Large intestine (tissue), 3 donors: Measurements from ENCODE around the gene ZNF512B. TPM values are rescaled to one million over a fixed set of nuclear protein-coding genes. Genes with fewer than 3 reads are reported as not detected.
A peak's percentile ranks its signal among the peaks of the same experiment; 100 is the strongest.

Source experiments
- DNase-seq, 2 donors: peaks; one replicate each; pipeline versions ENCODE4 v3.0.0 to v3.0.0-alpha.2; 2013
- H3K27ac ChIP-seq: one replicate; pipeline ENCODE4 v1.5.1; 2013; ENCODE audit warnings: low read length
- H3K27me3 ChIP-seq: 2 replicates; pipeline ENCODE4 v1.6.1; 2013; ENCODE audit warnings: low read length; ENCODE audit not compliant: control insufficient read depth, insufficient read depth
- H3K36me3 ChIP-seq: 2 replicates; pipeline ENCODE4 v1.6.1; 2013; ENCODE audit warnings: low read length; ENCODE audit not compliant: control insufficient read depth, insufficient read depth
- H3K4me1 ChIP-seq: one replicate; pipeline ENCODE4 v1.6.1; 2013; ENCODE audit warnings: low read length; ENCODE audit not compliant: control insufficient read depth, insufficient read depth
- H3K4me3 ChIP-seq: one replicate; pipeline ENCODE4 v1.5.1; 2013; ENCODE audit warnings: low read length
- H3K9me3 ChIP-seq: one replicate; pipeline ENCODE4 v1.6.1; 2013; ENCODE audit warnings: mild to moderate bottlenecking, low read depth, low read length, moderate library complexity; ENCODE audit not compliant: control insufficient read depth
- WGBS: methylation state at CpG from one replicate; pipeline ENCODE4 v1.1.5; 2013; ENCODE audit warnings: low lambda C conversion rate; ENCODE audit not compliant: insufficient coverage; 5-methylcytosine and 5-hydroxymethylcytosine counted together
- polyA plus RNA-seq: library from polyadenylated mRNA; unstranded; fragments of 120-200 nt; gene quantifications from one replicate; pipeline ENCODE4 v1.2.1, GENCODE V29; 2013

Gene ZNF512B
- polyA plus RNA-seq, 1 donor: 8.1 TPM

DNA sequence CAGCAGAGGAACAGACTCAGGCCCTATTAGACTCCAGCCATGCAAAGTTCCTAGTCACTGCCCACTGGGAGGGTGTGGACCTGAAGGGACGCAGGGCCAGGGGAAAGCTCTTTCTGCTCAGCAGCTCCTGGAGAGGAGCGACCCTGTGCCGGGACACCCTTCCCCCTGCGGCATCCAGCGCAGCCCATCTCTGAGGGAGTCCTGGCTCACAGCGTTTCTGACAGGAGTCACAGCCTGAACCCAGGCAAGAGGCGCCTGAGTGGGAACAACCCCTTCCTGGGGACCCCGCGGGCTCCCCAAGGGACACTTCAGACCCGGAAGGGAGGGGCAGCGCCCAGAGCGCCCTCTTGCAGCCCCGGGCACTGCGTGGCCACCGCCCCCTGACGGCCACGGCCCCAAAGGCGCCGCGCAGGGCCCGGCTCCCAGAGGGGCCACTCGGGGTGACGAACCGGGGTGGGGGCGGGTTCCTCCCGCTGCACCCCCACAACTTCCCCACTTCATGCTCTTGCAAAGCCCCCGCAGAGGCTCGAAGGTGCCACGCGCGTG is 14.4 kb downstream of the ZNF512B start:
- Histone ChIP-seq H3K27me3 (no peaks in the 10 kb centered on the region), H3K4me1 (peaks cover 26% of the 10 kb centered on the region), H3K27ac (peak overlapping the region; percentile 82), H3K9me3 (no peaks in the 10 kb centered on the region), H3K36me3 (peaks cover 15% of the 10 kb centered on the region), H3K4me3 (peak overlapping the region; percentile 85)
- no CpG with 5 or more reads among the region's 31 CpGs for WGBS
- no peak for DNase-seq

DNA sequence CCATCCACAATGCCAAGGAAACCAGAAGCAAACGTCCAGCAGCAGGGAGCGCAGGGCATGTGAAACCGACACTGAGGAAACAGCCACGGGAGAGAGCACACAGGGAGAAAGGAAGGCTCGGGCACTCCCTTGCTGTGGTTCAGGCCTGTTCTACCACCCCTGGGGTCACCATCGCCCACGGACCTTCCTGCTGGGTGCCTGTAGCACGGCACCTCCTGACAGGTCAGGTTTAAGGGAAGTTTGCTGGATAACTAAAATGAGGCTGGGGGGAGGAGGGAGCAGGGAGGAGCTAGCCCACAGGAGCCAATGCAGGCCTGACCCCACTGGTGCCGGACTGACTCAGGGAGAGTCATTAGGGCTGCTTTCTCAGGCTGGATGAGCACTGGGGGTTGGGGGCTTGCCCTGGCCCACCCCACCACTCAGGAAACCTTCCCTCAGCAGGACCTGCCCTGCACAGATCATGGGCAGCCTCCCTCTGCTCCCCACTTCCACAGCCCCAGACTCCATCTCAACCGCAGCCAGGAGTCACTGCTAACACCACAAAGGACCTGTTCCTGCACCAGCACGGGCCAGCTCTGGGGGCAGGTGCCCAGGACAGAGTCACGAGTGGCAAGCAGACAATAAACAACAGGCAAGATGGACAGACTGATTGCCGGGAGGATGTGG is 15.8 kb downstream of the ZNF512B start:
- peaks cover 39% of the 10 kb centered on the region for H3K4me1 ChIP-seq
- no peak for DNase-seq
- no peaks in the 10 kb centered on the region for H3K27me3 ChIP-seq
- H3K4me3 ChIP-seq: no peak overlapping the region
- no peaks in the 10 kb centered on the region for H3K9me3 ChIP-seq
- no peak overlapping the region for H3K27ac ChIP-seq
- peaks cover 12% of the 10 kb centered on the region for H3K36me3 ChIP-seq
- no CpG with 5 or more reads among the region's 13 CpGs for WGBS

DNA sequence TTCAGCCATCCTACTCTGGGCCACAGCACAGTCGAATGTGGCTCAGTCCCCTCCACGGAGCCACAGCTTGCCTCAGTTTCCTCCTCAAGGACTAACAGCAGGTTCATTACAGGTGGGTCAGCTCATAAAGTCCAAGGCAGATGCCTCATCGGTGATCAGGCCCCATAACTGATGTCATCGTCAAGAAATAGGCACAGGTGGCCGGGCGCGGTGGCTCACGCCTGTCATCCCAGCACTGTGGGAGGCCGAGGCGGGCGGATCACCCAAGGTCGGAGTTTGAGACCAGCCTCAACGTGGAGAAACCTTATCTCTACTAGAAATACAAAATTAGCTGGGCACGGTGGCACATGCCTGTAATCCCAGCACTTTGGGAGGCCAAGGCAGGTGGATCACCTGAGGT is 17.0 kb downstream of the ZNF512B start:
- WGBS: no CpG with 5 or more reads among the region's 14 CpGs
- no peak for DNase-seq
- Histone ChIP-seq H3K4me1 (peaks cover 42% of the 10 kb centered on the region), H3K27ac (no peak overlapping the region), H3K27me3 (no peaks in the 10 kb centered on the region), H3K36me3 (peaks cover 15% of the 10 kb centered on the region), H3K9me3 (no peaks in the 10 kb centered on the region), H3K4me3 (no peak overlapping the region)

DNA sequence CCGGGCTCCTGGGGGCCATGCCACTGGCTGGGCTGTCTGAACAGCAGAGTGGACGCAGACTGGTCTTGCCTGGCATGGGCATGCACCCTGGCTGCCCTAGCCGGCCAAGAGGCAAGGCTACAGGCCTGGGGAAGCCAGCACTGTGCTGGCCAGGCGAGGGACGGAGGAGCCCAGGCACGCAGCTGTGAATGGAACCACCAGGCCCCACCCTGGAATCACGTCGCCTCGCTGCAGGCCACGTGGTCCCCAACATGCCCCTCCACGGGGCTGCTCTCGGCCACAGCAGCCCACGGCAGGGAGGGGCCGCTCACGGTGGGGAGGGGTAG is 17.6 kb downstream of the ZNF512B start:
- Histone ChIP-seq H3K9me3 (no peaks in the 10 kb centered on the region), H3K4me3 (no peak overlapping the region), H3K27ac (no peak overlapping the region), H3K36me3 (peaks cover 17% of the 10 kb centered on the region), H3K27me3 (no peaks in the 10 kb centered on the region), H3K4me1 (peaks cover 41% of the 10 kb centered on the region)
- DNase-seq: no peak
- WGBS: no CpG with 5 or more reads among the region's 15 CpGs

- H3K36me3 ChIP-seq: peaks cover 17% of the 10 kb centered on the region
- H3K9me3 ChIP-seq: no peaks in the 10 kb centered on the region
- H3K27ac ChIP-seq: no peak overlapping the region
- H3K4me1 ChIP-seq: peaks cover 41% of the 10 kb centered on the region
- no peaks in the 10 kb centered on the region for H3K27me3 ChIP-seq
- H3K4me3 ChIP-seq: no peak overlapping the region
- WGBS: no CpG with 5 or more reads among the region's 17 CpGs
- no peak for DNase-seq
Observed at GRCh38 chr20:63951398-63952209, 18.1 kb downstream of the ZNF512B start.

GRCh38 chr20:63950701-63951397 is 18.9 kb downstream of the ZNF512B start:
- WGBS: no CpG with 5 or more reads among the region's 20 CpGs
- Histone ChIP-seq H3K27ac (no peak overlapping the region), H3K36me3 (peaks cover 23% of the 10 kb centered on the region), H3K9me3 (no peaks in the 10 kb centered on the region), H3K27me3 (no peaks in the 10 kb centered on the region), H3K4me1 (peaks cover 41% of the 10 kb centered on the region), H3K4me3 (no peak overlapping the region)
- no peak for DNase-seq

- H3K4me3 ChIP-seq: no peak overlapping the region
- DNase-seq: no peak
- H3K4me1 ChIP-seq: peaks cover 26% of the 10 kb centered on the region
- H3K36me3 ChIP-seq: peaks cover 53% of the 10 kb centered on the region
- H3K9me3 ChIP-seq: no peaks in the 10 kb centered on the region
- no peaks in the 10 kb centered on the region for H3K27me3 ChIP-seq
- no peak overlapping the region for H3K27ac ChIP-seq
- WGBS: no CpG with 5 or more reads among the region's 27 CpGs
Observed at GRCh38 chr20:63947638-63948456, 21.9 kb downstream of the ZNF512B start.

GRCh38 chr20:63946986-63947637 is 22.6 kb downstream of the ZNF512B start:
- no peak overlapping the region for H3K4me3 ChIP-seq
- peaks cover 1% of the 10 kb centered on the region for H3K9me3 ChIP-seq
- peaks cover 56% of the 10 kb centered on the region for H3K36me3 ChIP-seq
- peaks cover 26% of the 10 kb centered on the region for H3K4me1 ChIP-seq
- no peak for DNase-seq
- H3K27me3 ChIP-seq: no peaks in the 10 kb centered on the region
- WGBS: no CpG with 5 or more reads among the region's 15 CpGs
- H3K27ac ChIP-seq: no peak overlapping the region

- no peak for DNase-seq
- Histone ChIP-seq H3K36me3 (peaks cover 58% of the 10 kb centered on the region), H3K4me3 (no peak overlapping the region), H3K27ac (no peak overlapping the region), H3K27me3 (no peaks in the 10 kb centered on the region), H3K9me3 (peaks cover 9% of the 10 kb centered on the region), H3K4me1 (peaks cover 22% of the 10 kb centered on the region)
- no CpG with 5 or more reads among the region's 39 CpGs for WGBS
Observed at GRCh38 chr20:63945921-63946920, 23.5 kb downstream of the ZNF512B start.
